MV-4-11 (cell line): ENCODE data around the gene PEAR1.

ENCODE experiments used
- DNase-seq: peaks from one replicate; lab custom pipeline; 2025; lab: John Stamatoyannopoulos, UW

The PEAR1 gene

GRCh38 chr1:156893048-156893953 lies at the start of gene PEAR1:
PEAR1 (plus strand) TSS chr1:156893718; CDS start chr1:156903927, 10,209 bp downstream.
- DNase-seq, result no peak

GRCh38 chr1:156844102-156844501 lies 49.4 kb upstream of the PEAR1 start:
- DNase-seq, result no peak

- DNase-seq, result no peak
These were observed 48.9 kb upstream of the PEAR1 start for GRCh38 chr1:156844638-156845037.

- no peak for DNase-seq
These were observed 48.2 kb upstream of the PEAR1 start for GRCh38 chr1:156845055-156845952.

GRCh38 chr1:156845953-156846545 lies 47.5 kb upstream of the PEAR1 start:
- no peak for DNase-seq

GRCh38 chr1:156846643-156847042 lies 46.9 kb upstream of the PEAR1 start:
- no peak for DNase-seq

- no peak for DNase-seq
These were observed 45.7 kb upstream of the PEAR1 start for GRCh38 chr1:156847591-156848460.

GRCh38 chr1:156848461-156849150 lies 44.9 kb upstream of the PEAR1 start:
- DNase-seq, result no peak

GRCh38 chr1:156849151-156849496 lies 44.4 kb upstream of the PEAR1 start:
- no peak for DNase-seq

GRCh38 chr1:156851779-156852417 lies 41.6 kb upstream of the PEAR1 start:
- DNase-seq, result no peak

- DNase-seq, result no peak
These were observed 41.1 kb upstream of the PEAR1 start for GRCh38 chr1:156852418-156852874.

GRCh38 chr1:156853761-156854160 lies 39.8 kb upstream of the PEAR1 start:
- DNase-seq, result no peak

- DNase-seq, result no peak
These were observed 38.9 kb upstream of the PEAR1 start for GRCh38 chr1:156854634-156855033.

- peak; percentile 51 for DNase-seq
These were observed 37.2 kb upstream of the PEAR1 start for GRCh38 chr1:156856282-156856785.

GRCh38 chr1:156857532-156857931 lies 36.0 kb upstream of the PEAR1 start:
- no peak for DNase-seq

GRCh38 chr1:156858555-156858956 lies 35.0 kb upstream of the PEAR1 start:
- DNase-seq, result no peak

GRCh38 chr1:156858959-156859522 lies 34.5 kb upstream of the PEAR1 start, which contains the start of gene INSRR:
INSRR (minus strand) TSS chr1:156859117; CDS start chr1:156858621, 496 bp downstream.
- DNase-seq, result no peak

- no peak for DNase-seq
These were observed 33.9 kb upstream of the PEAR1 start for GRCh38 chr1:156859523-156860112.

- DNase-seq, result peak; percentile 13
These were observed 33.3 kb upstream of the PEAR1 start for GRCh38 chr1:156860113-156860627.
